GM19372 (cell line): ENCODE results near the gene PTPRD.

Experiments used
- ATAC-seq: cut with Tn5 transposase; IDR thresholded peaks from one replicate; pipeline ENCODE4 v1.9.1; 2021; ENCODE audit warnings: mild to moderate bottlenecking, low read depth, moderate library complexity; ENCODE audit not compliant: unreplicated experiment

The PTPRD gene

DNA sequence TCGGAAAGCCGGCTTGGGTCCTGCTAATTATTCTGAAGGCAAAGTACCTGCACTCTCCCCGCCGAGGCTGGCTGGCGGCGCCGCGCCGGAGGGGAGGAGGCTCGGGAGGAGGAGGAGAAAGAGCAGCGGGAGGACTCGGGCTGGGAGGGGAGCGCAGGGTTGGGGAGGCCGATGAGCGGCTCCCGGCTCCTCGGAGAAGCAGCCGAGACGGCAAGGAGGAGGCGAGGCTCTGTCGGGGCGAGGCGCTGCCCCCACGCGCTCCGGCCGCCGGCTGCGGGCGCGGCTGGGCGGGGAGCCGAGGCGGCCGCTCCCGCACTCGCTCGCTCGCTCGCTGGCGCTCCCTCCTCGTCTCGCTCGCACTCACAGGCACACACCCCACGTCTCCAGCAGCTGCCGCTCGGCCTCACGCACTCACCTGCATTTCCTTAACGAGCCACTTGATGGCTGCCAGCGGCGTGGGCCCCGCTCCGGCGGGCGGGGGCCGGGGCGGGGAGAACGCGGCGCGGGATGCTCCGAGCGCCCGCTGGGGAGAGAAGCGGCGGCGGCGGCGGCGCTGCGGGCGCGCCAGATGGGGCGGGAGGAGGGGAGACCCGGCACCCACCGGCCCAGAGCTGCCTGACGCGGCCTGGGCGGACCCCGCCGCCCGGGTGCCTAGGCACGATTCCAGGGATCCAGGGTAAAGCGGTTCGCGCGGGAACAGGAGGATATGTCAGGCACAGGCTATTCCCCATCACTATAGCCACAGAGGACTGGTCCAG is at the start of gene PTPRD:
PTPRD (minus strand) TSS at position 362 of the 758 bp plus-strand sequence.
- peak; percentile 94 for ATAC-seq

DNA sequence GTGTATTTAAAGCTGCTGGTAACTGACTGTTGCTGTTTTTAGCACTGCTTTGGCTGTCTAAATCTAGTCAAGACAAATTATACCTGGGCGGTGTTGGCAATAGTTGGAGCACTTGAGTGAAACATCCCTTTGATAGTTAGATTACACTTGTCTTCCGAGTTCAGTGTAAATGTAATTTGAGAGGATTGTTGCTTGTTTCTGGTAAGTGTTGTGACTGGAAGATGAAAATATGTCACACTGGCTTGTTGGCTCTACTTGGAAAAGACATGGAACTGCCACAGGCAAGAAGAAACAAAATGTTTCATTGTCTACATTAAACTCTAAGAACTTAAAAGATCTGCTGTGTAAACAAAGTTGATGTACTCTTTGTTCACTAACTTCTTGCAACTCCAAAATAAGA is 49.2 kb upstream of the PTPRD start:
- no peak for ATAC-seq

DNA sequence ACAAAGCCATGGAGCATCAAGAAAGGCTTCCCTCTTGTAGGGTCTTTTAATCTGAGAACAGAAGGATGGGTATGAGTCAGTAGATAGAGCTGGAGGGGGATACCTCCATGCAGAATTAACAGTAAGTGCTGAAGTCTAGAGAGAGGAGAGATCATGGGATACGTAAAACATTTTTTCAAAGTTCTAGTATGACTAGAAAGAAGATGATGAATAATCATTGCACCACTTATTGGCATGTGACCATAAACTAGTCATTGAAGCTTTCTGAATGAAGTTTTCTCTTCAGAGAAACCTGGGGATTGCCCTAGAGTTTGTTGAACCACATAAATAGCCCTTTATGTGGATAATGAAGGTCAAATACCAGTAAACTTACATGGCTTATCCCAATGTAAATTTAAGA is 48.6 kb upstream of the PTPRD start:
- ATAC-seq, result no peak

DNA sequence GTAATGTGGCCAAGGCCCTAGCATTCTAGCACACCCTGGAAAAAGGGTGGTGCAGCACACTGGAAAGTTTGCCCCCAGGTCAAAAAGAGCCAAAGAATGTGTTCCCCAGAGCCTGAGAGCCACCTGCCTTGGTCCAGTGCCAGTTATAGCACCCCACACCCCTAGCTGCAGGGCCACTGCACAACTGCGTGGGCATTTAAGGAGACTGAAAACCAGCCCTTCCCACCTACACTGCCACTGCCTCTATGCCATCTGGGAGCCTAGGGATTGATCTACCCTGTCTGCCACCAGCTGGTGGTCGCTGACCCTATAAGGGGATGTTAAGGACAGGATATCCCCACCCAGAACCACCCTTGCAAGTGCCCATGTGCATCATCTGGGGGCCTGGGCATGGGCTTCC is 38.2 kb upstream of the PTPRD start:
- ATAC-seq, result no peak

DNA sequence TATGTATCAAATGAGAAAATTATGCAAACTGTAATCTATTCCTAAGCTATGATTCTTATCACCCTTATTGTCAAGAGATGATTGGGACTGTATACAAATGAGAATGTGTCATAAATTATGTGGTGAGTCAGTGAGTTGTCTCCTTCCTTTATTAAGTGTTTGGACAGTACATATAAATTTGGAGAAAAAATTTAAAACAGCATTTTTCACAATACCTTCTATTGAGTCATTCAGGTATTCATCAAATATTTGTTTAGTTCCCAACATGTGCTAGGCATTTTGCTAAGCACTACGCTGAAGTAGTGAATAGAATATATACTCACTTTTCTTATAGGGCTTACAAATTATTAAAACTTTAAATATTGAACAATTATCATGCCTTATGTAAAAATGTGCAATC is 36.3 kb upstream of the PTPRD start:
- no peak for ATAC-seq

DNA sequence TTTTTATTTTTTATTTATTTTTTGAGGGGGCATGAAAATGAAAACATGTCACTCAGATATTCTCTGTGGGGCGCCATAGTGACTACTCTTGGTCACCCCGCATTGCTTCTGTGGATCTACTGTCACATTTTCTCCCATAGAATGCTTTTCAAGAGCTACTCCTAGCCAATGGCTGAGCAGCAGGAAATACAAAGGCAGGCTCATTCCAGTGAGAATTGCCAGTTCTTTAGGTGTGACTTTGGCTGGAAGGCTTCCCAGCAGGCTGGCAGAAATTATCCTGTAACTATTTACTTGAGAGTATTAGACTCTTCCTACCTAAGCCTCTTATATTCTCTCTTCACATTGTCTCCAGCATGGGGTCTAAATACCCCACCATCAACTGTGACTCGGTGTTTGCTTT is 21.0 kb upstream of the PTPRD start:
- ATAC-seq, result no peak

DNA sequence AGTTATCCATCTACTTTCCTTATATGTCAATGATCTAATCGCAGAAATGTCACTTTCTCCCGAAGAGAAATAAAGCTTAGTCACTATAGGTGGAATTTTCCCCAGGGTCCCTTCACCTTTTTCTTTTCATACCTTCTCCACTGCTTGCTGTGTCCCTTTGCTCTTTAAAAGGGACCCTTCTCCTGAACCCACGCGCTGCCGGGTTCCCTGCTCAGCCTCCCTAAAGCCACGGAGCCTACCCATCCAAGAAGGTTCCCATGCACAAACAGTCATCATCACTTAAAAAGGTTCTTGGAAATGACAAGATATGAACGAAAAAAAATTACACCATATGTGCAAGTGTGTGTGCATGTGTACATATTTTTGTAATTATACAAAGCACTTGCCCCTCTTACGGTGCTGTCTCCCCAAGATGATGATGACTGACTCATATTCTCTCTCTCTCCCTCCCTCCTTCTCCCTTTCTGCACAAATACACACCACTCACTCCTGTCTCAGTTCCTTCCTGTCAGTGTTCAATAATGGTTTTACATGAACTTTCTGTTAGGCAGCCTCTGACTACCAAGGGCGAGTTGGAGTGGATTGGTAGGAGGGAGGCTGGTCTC is 1.5 kb upstream of the PTPRD start:
- ATAC-seq, result no peak

DNA sequence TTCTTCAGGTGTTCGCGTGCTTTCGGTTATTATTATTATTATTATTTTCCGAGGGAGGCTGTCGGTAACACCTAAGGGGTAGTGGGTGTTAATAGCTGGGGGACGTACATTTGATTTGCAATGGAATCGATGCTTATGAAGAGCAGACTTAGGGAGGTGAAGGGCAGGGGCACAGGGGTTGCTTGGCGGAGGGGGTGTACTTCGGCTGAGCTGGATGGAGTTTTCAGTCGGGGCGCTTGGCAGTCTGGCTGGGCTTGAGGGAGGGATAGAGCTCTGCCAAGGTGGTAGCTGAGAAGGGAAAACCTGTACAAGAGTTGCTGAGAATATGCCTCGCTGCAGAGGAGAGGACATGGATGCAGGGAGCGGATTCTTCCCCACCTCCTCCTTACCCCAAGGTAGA is 617 bp upstream of the PTPRD start:
- no peak for ATAC-seq

DNA sequence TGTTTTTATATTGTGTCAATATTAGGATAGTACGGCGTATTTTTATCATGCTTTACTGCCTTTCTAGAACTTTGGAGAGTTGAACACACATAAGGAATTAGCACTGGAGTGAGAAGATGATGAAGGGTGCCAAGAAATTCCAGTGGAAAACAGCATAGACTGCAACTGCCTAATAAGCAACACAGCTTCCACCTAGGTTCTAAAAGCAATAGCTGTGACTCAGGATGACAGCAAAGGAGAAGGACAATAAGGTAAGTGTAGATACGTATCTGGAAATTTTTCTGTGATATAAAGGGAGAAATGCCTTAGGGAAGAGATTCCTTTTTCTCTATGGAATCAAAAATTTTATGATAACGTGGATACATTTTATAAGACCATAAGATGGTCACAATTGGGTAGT is 7.4 kb downstream of the PTPRD start:
- ATAC-seq, result no peak

DNA sequence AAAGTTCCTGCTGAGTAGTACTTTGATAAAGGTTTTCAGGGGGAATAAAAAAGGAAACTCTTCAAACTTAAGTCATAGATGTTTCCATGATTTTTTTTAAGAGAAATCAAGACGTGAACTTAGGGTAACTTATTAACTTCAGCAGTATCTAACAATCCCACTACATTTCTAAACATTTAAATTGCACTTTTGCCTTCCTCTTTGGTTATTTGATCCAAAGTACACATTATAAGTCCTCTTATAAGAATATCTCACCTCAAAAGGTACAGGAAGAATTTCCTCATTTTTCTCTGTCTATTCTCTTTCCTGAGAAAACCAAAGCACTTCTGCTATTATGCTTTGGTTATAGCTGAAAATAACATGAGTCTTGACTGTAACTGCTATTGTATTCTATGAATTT is 7.9 kb downstream of the PTPRD start:
- ATAC-seq, result no peak

DNA sequence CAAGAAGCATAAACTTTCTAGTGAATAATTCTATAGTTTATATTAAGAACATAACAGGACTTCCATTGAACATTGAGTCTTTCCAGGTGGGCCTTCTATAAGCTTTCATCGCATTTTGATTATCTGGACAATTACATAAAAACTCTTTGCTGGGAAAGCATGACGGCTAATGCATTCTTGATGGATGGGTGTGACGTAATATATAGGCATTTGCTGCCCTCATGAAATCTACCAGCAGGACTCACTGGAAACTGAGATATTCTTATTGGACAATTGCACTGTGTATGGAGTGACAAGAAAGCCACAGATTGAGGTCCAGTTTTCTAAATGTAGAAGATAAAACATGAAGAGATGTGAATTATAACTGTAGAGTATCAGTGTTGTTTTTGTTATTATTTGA is 15.0 kb downstream of the PTPRD start:
- no peak for ATAC-seq

DNA sequence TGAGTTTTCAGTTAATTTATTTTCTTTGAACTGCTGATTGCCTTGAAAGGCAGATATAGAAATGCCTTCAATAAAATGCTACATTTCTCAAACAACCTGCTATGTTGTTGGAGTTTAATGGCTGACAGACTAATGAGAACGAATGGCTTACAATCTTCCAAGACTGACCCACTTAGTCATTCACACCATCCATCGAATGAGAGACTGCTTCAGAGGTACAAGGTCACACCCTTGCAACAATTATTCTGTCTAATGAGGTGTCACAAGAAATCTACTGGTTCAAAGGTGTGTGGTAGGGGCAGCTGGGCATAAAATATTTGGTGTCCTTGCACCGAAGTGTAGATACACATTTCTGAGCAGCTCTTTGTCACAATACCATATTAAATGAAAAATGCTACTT is 18.3 kb downstream of the PTPRD start:
- ATAC-seq, result no peak

DNA sequence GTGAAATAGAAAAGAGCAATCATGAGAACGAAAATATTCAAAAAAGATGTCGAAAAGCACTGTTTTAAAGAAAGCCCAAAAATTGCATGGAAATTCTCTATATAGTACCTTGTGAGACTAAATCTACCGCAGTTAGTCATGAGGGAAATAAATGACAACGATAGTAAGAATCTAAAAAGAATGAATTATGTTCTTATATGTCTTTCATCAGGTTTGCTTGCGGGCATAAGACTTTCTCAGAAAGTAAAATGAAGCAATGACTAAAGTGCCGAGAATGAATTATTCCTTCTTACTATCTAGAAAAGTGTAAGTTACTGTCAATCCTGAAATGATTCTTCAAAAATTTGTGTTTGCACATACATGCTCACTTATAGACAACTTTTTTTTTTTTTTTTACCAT is 26.4 kb downstream of the PTPRD start:
- ATAC-seq, result no peak

DNA sequence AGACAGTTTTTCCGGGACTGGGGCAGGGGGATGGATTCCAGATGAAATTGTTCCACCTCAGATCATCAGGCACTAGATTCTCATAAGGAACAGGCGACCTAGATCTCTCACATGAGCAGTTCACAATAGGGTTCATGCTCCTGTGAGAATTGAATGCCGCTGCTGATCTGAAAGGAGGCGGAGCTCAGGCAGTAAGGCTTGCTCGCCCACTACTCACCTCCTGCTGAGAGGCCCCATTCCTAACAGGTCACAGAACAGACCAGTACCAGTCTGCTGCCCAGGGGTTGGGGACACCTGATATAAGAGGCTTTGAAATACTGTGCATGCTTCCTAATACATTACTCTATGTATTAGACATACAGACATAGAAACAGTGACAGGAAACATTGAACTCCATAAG is 41.1 kb downstream of the PTPRD start:
- no peak for ATAC-seq

DNA sequence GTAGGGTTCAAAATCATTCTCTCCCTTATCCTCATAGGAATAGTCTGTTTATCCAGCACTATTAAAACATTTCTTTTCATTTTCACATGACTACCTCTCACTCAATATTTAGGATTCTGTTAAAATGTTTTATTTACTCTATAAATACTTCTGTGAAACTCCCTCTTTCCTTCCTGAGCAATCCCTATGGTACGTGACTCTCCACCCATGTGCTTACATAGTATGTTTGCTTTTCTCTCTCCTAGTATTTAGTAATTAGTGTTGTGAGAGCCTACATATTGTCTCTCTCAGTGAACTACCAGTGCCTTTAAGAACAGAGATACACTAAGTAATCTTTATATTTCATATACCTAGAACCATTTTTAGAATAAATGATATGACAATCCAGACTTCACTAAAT is 46.0 kb downstream of the PTPRD start:
- no peak for ATAC-seq

DNA sequence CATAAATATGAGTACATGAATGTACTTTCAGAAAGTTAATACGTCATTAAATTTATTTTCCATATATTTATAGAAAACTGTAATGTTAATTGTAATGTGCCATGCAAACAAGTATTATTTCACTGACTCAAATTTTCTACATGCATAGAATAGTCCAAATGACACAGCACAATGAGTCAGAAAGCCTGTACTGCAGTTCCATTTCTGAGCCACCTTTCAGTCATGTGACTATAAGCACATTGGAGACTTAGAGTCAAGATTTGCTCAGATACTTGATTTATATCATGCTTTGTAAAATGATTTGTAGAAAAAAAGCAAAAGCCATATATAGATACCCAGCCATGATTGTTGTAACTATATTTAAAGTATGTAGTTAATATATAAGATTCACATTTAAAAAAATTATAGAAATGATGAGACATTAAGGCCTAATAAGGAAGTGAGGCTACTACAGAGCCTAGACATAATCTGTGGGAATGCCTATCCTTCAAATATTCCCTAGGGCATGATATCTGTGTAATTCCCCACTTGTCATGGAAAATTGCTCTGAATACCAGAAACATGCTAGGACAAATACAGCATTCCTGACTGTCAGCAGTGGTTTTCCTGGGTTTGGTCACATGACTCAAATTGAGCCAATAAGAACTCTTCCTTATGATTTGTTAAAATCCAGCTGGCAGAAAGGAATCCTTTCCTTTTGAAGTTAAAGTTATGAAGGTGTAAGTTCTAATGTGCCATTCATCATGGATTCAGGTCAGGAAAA is 50.0 kb downstream of the PTPRD start:
- no peak for ATAC-seq

DNA sequence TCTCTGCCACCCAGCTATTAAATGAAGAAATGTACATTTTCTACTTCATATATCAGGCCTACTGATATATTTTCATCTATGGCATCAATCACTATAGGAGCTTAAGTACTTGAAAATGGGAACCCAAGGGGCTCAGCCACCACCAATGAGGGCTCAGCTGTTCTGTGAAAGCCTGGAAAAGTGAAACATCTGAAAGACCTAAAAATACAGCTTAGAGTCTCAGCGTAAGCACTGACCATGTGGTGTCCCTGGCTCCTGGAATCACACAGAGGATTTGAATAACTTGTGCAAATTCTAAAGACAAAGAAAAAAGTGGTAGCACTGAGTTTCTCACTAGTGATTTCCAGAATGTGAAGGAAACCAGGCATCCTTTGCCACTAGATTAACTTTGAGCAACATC is 64.5 kb downstream of the PTPRD start:
- no peak for ATAC-seq

DNA sequence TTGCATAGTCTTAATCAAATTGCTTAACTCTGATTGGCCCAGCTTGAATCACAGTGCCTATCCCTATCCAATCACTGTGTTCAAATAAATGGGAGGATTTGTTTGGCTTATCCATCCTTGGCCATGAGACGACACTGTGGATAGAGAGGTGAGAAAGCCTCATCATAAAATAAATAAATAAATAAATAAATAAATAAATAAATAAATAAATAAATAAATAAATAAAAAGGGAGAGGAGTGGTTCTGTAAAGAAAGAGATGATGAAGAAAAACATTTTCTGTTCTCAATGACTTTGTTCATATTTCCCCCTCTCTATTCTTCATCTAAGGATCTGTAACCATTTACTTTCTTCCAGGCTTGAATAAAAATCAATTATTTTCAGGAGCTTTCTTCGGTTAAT is 74.7 kb downstream of the PTPRD start:
- ATAC-seq, result no peak

DNA sequence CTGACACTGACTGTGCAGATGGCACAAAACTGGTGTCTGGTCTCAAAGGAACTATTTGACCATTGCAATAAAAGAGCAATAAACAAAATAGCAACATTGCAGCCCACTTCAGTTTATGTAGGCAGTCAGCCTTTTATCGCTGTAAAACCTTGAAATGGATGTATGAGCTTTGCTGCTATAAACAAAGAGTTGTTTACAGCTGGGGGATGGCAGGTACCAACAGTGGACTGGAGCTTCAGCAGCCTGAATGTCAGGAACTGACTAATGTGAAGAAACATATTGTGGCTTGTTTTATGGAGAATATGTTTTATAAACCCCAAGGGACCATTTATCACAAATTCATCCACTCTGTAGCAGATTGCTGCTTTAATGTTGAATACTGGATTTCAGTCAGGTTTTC is 78.0 kb downstream of the PTPRD start:
- no peak for ATAC-seq

DNA sequence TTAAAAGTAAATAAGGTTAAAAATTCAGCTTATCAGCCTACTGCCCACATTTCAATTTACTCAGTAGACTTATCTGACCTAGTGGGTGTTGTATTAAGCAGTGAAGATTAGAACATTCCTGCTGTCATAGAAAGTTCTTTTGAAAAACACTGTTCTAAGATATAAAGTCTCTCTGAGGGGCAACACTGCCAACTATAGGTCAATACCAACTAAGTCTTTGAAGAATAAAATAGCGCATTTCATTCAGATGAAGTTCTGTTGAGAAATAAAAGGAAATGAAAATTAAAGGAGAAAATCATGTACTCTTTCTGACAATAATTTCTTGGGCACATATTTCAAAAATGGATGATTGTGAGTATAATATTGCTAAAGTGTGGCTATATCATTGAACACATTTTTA is 86.8 kb downstream of the PTPRD start:
- no peak for ATAC-seq

DNA sequence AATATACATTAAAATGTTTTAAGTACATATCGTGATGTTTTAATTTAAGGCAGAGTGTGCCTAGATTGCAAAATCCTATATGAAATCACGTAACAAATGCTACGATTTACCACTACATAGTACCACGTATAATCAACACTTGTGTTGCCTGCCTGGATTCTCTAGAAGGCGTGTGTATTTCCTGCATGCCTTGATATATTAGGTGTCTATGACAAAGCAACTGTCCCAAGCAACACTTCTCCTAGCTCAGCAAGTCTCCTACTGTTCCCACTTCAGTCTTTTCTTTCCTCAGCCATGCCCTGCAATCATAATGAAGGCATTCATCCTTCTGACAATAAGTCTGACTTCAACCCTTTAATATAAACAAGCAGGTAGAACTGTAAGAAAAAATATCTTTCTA is 89.6 kb downstream of the PTPRD start:
- no peak for ATAC-seq

DNA sequence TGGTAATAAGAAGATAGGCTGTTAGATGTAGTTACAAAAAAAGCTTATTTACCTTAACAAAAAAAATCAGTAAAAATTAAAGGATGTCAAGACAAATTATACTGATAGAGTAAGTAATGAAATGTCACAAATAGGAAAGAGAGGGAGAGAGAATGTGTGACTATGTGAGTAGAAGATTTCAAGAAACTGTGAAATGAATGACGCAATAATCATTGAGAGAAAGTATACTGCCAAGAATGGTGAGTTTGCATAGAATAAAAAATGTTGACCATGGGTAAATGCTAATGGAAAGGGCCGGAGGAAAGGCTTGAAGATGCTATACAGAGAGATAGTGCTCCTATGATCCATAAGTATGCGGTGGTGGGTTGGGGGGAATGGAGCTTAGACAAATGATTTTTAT is 100.7 kb downstream of the PTPRD start:
- ATAC-seq, result no peak
